Bone marrow (tissue), 2 donors: ENCODE results near the gene ACOT11.
A peak's percentile ranks its signal among the peaks of the same experiment; 100 is the strongest.

Experiments
- DNase-seq, 2 donors: peaks; one replicate each; lab custom pipeline; 2025; lab: John Stamatoyannopoulos, UW

Gene ACOT11

GRCh38 chr1:54564312-54565112, 16.5 kb downstream of the ACOT11 start:
- DNase-seq = no peak

- no peak for DNase-seq
These were observed 17.1 kb downstream of the ACOT11 start for GRCh38 chr1:54565113-54565501.

GRCh38 chr1:54566438-54567141, 18.6 kb downstream of the ACOT11 start:
- no peak for DNase-seq

GRCh38 chr1:54567961-54568360, 19.9 kb downstream of the ACOT11 start:
- DNase-seq = no peak

- DNase-seq = no peak
These were observed 21.3 kb downstream of the ACOT11 start for GRCh38 chr1:54569339-54569738.

- no peak for DNase-seq
These were observed 22.1 kb downstream of the ACOT11 start for GRCh38 chr1:54570161-54570560.

GRCh38 chr1:54571326-54571725, 23.3 kb downstream of the ACOT11 start:
- DNase-seq = no peak

- peak in 1 of 2 donors; percentile 13 for DNase-seq
These were observed 23.9 kb downstream of the ACOT11 start for GRCh38 chr1:54571803-54572541.

GRCh38 chr1:54572542-54572850, 24.5 kb downstream of the ACOT11 start:
- no peak for DNase-seq

- no peak for DNase-seq
These were observed 26.2 kb downstream of the ACOT11 start for GRCh38 chr1:54574158-54574778.

GRCh38 chr1:54575161-54575560, 27.1 kb downstream of the ACOT11 start:
- no peak for DNase-seq

GRCh38 chr1:54575605-54576290, 27.7 kb downstream of the ACOT11 start:
- no peak for DNase-seq

- no peak for DNase-seq
These were observed 29.6 kb downstream of the ACOT11 start for GRCh38 chr1:54577612-54578011.

GRCh38 chr1:54579337-54579781, 31.3 kb downstream of the ACOT11 start:
- DNase-seq = no peak

GRCh38 chr1:54580856-54581550, 33.0 kb downstream of the ACOT11 start:
- DNase-seq = no peak

- DNase-seq = no peak
These were observed 33.6 kb downstream of the ACOT11 start for GRCh38 chr1:54581621-54582035.

- DNase-seq = no peak
These were observed 34.7 kb downstream of the ACOT11 start for GRCh38 chr1:54582566-54583306.

- DNase-seq = no peak
These were observed 35.3 kb downstream of the ACOT11 start for GRCh38 chr1:54583307-54583686.

GRCh38 chr1:54583871-54584270, 35.8 kb downstream of the ACOT11 start:
- DNase-seq = no peak

- DNase-seq = no peak
These were observed 36.5 kb downstream of the ACOT11 start for GRCh38 chr1:54584575-54584974.
